Astrocyte of the hippocampus (primary cell): ENCODE results near the gene KISS1R.
A peak's percentile ranks its signal among the peaks of the same experiment; 100 is the strongest.

Experiments
- DNase-seq: peaks from one replicate; pipeline ENCODE4 v3.0.0; 2011; ENCODE audit warnings: low read depth, low spot score

Gene KISS1R

GRCh38 chr19:899336-900042 lies 17.6 kb upstream of the KISS1R start:
- no peak for DNase-seq

- no peak for DNase-seq
Observed at GRCh38 chr19:900043-900301, 17.2 kb upstream of the KISS1R start.

- DNase-seq, result no peak
Observed at GRCh38 chr19:900302-901111, 16.6 kb upstream of the KISS1R start.

- no peak for DNase-seq
Observed at GRCh38 chr19:901216-902092, 15.7 kb upstream of the KISS1R start.

GRCh38 chr19:902093-902370 lies 15.1 kb upstream of the KISS1R start:
- DNase-seq, result no peak

- no peak for DNase-seq
Observed at GRCh38 chr19:902446-903226, 14.5 kb upstream of the KISS1R start.

- peak; percentile 79 for DNase-seq
Observed at GRCh38 chr19:903266-903797, 13.8 kb upstream of the KISS1R start.

GRCh38 chr19:904545-904944 lies 12.6 kb upstream of the KISS1R start:
- DNase-seq, result no peak

- DNase-seq, result no peak
Observed at GRCh38 chr19:906480-906879, 10.7 kb upstream of the KISS1R start.

GRCh38 chr19:907183-907853 lies 9.8 kb upstream of the KISS1R start:
- no peak for DNase-seq

- no peak for DNase-seq
Observed at GRCh38 chr19:911197-912033, 5.7 kb upstream of the KISS1R start.

- DNase-seq, result no peak
Observed at GRCh38 chr19:912181-913079, 4.7 kb upstream of the KISS1R start.

- peak; percentile 83 for DNase-seq
Observed at GRCh38 chr19:913080-913748, 3.9 kb upstream of the KISS1R start, which contains the start of gene R3HDM4. R3HDM4 (minus strand) TSS chr19:913219; CDS start chr19:913157, 62 bp downstream.

GRCh38 chr19:916645-917322 lies 349 bp upstream of the KISS1R start:
- no peak for DNase-seq

GRCh38 chr19:918152-918437 lies 962 bp downstream of the KISS1R start:
- no peak for DNase-seq

- no peak for DNase-seq
Observed at GRCh38 chr19:918481-919198, 1.5 kb downstream of the KISS1R start.
